GM19240 (cell line): ENCODE measurements around the gene PAPPA.

Source experiments
- DNase-seq: peaks from one replicate; pipeline ENCODE4 v3.0.0; 2011; ENCODE audit warnings: low spot score; ENCODE audit not compliant: insufficient read length

The PAPPA gene

DNA sequence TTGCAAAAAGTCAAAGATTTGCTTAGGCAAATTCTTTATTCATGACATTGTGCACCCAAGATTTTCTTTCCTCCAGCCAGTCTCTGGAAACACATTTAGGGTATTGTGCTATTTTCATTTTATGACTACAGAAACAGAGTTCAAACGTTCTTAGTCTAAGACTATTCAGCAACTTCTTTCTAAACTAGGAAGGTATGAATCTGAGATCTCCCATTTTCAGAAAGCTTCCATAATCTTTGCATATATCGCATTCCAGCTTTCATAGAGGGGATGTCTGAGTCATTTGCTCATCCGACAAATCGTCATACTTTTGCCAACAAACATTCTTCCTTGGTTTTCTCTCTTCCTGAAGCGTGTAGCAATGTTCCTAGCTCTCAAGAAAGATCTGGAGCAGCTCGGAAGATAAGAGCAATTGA lies 1.6 kb upstream of the PAPPA start:
- no peak for DNase-seq

DNA sequence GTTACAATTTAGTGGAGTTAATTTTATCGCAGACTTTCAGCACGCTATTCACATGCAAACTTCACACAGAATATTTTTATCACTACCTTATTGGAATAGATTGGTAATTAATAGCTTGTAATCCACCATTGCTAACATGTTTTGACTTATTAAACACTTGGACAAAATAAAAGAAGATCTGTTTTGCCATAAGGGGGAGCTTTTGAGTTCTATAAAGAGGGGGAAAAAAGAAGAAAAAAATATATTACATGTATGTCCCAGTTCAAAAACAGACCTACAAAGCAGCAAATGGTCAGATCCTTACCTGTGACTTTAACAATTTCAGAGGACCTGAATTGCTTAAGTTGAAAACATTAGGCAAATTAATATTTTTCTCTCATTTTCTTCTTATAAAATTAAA lies 1.2 kb upstream of the PAPPA start:
- no peak for DNase-seq

DNA sequence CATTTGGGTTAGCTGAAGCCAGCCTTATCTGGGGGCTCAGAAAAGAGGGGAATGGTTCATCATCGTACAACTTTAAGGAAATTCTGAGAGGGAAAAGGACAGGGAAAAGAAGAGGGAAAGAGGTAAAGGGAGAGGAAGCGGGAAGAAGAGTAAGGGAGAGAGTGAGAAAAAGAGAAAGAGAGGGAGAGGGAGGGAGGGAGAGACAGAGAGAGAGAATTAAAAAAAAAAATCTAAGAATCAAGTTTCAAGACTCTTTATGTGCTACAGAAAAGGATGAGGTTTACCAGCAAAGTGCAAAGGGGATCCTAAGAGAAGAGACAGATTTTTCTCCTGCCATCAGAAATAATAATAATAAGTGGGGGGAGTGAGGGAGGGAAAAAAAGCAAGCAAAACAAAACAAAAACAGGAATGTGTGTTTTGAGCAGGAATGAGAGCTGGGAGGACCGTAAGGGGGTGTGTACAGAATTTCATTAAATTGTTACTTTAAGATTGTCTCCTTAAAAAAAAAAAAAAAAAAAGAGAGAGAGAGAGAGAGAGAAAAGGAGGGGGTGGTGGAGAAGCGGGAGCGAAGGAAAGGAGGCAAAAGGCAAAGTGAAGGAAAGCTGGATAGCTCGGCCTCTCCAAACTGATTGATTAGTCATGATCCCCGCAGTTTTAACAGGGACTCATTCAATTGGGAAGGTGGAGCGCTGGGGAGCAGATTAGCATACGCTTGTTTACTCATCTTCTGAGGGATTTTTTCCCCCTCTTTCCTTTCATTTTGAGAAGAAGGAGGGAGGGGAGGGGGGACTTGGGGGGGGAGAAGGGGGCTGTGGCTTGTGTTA lies 438 bp upstream of the PAPPA start:
- DNase-seq, result no peak

DNA sequence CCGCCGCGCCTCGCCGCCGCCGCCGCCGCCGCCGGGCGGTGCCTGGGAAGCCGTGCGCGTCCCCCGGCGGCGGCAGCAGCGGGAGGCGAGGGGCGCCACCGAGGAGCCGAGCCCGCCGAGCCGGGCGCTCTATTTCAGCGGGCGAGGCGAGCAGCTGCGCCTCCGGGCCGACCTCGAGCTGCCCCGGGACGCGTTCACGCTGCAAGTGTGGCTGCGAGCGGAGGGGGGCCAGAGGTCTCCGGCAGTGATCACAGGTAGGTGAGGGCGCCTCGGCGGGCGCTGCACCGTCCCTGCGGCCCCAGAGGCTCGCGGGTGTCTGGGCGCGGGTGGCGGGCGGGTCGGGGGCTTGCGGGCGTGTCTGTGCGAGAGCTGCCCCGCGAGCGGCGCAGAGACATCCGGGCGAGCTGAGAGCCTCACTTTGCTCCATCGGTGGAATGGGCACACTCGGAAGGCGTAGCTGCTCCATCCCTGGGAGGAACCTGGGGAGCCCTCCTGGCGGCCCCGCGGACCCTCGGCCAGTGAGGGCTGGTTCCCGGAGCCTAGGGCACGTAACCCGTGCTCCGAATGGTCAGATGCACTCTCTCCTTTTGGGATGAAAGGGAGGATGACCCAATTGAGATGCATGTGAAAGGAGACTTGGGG lies 864 bp downstream of the PAPPA start:
- no peak for DNase-seq

DNA sequence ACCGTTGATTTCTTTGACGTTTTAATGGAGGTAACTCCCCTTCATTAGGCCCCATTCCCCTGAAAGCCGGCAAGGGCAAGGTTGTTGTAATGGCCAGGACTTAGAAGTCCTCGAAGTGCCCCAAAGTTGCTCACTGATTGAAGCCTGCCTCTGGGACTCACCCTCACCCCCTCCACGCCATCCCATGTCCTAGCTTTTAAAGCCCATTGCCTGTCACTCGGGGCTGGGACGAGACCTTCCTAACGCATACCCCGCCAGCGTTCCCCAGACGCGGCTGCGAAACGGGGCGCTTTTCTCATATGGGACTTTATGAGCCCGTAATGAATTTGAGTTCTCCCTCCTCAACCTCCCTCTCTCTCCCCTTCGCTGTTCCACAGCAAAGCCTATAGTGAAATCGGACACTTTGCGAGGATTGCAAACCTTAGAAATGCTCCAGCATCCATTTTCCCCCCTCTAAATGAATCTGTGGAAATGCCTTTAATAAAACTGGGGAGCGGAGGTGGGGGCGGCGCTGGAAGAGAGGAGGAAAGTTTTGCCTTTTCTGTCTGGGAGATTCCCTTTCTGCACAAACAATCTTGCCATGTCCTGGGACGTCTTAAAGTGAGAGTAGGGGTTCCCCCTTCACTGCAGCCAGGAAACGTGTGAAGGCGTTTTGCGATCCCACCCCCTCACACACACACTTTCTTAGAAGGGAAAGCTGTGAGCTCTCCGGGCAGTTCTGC lies 1.5 kb downstream of the PAPPA start:
- no peak for DNase-seq

DNA sequence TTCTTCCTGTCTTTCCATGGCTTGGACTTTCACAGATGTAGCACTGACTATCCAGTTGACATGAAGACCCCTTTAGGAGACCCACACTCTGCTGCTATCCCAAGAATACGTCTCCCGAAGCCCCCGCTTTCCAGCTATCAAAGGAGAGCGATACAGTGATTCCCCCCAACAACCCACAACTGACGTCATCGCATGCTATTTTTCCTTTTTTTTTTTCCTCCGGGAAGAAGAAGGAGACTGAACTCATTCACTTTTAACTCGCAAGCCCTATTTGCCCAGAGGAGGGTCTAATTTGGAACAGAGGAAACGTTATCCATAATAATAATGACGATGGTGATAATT lies 2.1 kb downstream of the PAPPA start:
- no peak for DNase-seq

DNA sequence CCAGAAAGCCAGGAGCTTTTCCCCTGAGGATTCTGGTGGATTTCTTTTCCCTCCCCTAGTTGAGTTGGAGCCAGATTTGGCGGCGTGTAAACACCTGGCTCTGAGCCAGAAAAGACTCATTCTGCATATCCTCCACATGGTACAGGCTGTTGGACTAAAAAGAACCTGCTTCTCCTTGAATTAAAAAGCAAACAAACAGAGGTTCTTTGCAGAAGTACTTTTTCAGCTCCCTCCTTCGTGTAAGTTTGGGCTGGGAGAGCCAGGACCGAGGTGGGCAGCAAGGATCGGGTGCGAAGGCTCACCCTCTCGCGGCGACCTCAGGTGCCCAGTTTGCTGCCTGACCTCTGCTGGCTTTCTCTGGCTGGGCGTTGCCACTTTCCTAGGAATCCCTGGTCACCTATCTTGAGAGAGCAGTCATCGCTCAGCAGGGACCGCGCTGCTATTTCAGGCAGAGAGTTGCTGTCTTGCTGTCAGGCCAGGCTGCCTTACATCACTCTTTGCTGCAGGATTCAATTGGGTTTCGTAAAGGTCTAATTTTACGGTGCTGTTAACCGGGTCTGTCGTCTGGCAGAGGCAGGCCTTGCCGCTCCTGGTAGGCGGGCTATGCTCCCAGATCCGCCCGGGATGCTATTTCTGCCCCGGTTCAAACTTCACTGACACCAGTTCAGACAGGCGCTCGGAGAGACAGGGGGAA lies 3.2 kb downstream of the PAPPA start:
- DNase-seq, result no peak

DNA sequence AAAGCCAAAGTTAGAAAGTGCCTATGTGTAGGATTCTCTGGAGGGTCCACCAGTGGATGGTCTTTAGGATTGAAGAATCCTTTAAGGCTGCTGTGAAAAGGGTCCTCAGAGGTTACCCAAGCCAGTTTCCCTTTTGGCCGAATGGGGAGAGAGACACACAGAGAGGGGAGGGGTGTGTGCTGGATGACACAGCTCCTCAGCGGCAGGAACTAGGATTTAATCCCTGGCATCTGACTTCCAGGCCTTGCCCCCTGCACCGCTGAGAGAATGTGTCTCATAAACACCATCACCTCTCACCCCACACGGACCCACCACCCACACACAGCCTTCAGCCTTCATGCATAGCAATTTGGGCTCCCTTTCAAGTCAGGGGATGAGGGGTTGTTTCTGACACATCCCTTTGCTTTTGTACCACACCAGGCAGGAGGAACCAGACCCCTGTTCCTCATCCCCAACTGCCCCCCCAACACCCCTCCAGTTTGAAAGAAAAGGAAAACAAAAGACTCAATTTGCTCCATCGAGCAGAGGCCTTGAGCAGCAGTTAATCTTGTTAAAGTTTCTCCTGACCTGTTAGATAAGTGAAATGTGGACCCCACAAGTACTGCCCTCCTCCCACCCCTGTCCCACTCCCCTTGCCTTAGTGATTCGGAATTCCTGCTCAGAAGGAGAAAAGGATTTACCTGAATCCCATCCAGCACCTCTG lies 4.0 kb downstream of the PAPPA start:
- DNase-seq, result no peak

DNA sequence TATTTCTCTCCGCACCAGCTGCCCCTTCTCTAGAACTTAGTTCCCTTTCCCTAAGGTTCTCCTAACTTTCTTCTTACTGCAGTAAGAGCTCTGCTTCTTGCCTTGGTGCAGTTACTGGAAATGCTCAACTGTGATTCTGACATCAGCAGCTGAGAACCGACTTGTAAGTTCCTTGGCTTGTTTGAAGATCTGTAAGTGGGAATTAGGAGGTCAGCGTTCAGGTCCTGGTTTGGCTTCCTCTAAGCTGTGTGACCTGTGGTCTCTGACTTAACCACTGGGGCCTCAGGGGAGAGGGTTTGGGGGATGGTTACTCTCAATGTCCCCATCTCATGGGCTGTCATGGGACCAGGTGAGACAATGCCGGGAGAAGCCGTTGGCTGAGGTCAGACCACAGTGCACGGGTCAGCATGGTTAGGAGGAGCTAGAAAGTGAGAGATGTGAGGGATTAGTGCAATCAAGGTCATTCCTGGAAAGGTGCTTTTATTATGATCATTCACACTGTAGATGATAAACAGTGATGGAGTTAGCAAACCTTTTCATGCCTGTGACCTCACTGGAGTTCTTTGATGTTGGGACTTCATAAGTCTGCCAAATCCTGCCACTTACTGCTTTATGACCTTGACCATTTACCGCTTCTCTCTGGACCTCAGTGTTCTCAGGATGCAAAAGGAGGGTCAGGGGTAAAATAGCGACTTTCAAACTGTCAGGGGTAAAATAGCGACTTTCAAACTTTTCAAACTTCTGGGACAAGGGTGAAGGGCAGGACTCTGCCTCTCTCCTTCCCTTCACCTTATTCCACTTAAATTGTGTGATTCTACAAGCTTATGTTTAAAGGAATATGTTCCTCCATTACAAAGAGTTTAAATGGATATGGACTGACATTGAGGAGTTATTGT lies 7.3 kb downstream of the PAPPA start:
- no peak for DNase-seq

DNA sequence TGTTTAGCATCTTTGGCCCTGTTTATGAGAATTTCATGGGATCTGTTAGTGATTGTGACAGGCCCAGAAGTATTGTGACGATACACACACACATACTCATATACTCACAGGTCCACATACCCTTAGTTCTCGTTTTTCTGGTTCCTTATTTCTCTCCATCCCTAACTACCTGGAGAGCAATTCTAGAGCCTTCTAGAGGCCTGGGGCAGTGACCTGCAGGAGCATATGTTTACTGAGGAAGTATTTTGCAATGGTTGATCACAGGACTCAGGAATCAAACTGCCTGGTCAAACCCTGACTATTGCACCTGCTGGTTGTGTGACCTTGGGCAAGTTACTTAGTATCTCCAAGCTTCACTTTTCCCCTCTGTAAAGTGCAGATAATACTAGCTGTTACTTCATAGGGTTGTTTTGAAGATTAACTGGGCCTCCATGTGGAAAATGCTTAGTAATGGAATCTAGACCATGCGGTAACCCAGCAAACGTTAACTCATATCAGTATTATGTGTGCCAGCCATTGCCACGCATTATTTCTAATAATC lies 8.7 kb downstream of the PAPPA start:
- no peak for DNase-seq

DNA sequence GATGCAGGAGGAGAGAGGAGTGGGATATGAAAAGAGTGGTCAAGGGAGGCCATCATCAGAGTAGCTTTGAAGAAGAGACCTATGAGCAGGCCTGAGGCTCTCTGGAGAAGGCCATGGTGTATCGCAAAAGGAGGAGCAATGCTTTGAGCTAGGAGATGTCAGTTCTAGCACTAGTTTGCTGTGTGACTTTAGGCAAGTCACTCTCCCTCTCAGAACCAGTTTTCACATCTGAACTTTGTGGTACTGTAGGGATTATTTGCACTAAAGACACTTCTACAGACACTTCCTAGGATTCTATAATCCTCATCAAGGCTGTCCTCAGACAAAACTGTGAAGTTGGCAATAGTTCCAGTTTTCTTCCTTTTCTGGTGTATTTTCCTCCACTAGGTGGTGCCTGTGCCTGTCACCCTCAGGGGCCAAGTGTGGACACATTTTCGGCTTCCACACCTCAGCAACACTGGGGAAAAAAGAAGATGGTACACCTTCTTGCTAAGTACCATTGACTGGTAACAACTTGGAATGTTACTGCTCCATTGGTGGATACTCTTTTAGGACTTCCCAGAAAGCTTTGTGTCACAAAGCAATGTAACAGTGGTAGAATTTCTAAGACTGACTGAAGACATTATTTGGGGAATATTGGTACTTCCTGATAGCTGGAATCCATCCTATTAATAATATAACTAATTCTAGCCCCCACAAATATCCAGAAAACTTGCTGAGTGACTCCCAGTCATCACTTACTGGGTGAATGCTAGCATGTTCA lies 9.9 kb downstream of the PAPPA start:
- DNase-seq, result no peak

DNA sequence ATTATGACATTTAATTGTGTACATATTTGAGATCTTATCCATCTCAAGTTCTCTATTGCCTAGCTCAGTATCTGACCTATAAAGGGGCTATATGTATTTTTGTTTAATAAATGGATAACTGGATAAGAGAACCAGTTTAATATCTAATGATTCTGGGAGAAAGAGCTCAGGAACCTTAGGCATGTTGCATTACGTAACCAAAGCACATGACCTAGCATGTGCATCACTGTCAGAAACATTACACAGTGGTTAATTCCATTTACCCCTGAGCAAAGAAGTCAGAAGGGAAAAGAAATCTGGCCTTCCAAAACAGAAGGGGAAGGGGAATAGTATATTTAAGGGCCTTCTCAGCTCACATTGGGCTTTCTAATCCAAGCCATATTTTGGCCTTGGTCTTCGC lies 12.3 kb downstream of the PAPPA start:
- no peak for DNase-seq

DNA sequence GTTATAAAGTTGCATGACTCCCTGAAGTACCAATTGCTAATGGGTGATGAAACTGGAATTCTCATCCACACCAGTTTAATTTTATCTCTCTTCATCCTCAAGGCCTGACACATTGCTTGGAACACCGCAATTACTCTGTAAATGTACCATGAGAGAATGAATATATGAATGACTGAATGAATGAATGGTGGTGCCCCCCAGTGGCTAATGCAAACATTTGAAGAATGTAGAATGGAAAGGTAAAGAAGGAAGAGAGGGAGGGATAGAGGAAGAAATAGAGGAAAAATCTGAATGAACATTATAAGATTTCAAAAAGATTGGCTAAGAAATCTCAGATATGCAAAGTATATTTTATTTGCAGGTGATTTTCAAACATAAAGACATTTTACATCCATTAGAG lies 13.1 kb downstream of the PAPPA start:
- no peak for DNase-seq

DNA sequence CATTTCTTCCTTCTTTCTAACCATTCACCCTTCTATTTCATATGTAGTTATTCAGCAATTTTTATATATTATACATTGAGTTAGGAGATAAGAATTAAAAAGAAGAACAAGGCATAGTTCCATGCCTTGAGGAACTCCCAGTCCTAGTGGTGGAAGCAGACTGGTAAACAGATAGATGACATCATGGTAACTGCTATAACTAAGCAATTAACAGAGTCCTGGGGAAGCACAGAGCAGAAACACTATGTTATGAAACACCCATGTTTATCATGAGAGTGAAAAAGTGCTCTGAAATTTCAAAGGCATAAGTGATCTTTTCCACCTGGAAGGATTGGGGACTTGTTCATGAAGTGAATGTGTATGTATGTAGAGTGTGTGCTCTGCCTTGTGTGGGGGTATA lies 14.6 kb downstream of the PAPPA start:
- DNase-seq, result no peak

DNA sequence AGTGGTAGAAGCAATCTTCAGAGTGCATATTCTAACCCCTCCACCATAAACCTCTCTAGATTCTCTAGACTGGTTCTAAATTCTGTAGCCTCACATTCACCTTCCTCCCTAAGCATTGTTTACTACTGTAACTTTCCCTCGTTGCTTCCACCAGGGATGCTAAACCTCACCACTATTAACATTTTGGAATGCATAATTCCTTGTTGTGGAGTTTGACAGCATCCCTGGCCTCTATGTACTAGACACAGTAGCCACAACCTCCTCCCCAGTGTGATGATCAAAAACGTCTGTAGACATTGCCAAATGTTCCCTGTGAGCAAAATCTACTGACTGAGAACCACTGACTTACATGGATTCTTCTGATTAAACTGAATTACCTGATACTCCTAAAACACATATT lies 18.6 kb downstream of the PAPPA start:
- no peak for DNase-seq

DNA sequence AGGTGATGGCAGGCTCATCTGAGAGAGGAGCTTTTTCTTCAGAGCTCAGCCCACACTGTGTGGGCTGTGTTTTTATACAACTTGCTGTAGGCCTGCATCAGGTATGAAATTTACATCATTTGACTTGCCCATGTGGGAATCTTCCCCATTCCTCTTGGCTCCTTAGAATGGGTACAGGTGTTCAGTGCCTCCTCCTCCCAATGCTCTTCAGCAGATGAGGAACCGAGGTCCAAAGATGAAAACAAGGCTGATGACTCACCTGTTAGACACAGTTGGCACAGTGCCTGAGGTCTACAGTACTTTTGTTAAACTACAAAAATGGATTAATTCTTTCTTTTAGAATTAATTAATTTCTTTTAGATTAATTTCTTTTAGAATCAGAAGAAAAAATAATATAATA lies 20.8 kb downstream of the PAPPA start:
- DNase-seq, result no peak

DNA sequence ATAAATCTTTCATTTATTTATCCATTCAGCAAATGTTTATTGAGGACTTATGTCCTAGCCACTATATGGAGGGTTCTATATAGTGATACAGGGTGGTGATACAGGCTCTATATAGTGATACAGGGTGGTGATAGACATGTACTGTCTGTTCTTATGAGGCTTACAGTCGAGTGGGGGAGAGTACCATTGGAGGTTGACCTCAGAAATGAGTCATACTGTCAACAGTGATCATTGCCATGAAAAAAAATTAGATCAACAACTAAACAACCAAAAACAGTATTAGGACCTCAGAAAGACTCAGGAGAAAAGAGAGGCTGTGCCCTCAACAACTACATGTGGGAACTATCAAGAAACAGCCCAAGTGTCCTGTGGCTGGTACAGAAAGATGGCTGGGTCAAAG lies 22.0 kb downstream of the PAPPA start:
- DNase-seq, result no peak

DNA sequence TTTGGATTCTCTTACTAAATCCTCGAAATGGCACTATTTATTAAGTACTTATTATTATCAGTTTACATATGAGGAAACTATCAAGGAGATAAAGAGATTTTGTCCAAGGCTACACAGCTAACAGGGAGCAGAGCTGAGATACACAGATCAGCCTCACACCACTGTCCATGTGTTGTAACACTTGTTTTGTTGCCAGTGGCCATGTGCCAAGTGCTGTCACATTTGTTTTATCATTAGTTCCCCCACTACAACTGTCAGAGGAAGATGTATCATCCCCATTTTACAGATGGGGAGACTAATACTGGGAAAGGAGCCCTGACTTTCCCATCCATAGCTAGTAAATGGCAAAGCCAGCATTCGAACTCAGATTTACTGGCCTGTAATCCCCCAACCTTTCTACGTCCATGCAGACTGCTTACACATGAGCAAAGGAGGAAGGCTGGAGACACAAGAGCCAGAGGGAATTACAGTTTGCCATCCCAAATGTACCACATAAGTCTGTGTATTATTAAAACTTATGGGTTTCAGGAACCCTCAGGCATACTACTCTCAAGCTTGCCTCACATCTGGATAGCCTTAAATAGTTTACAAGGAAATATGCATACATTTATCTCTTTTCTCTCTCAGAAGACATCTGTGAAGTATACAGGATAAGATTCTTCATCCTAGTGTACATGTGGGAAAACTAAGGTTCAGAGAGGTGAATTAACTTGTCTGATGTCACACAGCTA lies 25.1 kb downstream of the PAPPA start:
- DNase-seq, result no peak

DNA sequence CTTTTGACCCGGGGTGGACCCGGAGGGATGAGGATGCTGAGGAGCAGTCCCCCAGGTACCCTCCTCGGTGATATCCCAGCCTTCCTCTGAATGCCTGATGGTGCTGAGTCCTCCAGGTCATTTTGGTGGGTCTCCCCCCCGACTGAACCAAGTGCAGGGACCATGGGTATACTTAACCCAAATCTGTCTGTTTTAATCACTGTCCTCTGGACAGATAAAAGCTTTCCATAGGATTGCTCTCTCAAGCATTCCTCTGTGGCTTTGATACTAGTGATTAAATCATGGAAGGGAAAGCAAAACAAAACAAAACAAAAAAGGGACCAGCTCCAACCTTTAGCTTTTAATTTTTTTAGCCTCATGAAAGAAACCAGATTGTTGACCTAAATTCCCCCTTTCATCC lies 26.0 kb downstream of the PAPPA start:
- no peak for DNase-seq
